Measurements from ENCODE around the gene SLC6A6.
"Not testable (repeated sequence)": the region's sequence is repeated elsewhere in the genome, so short reads cannot be mapped to it uniquely, and the experiment has no call there.

Gene SLC6A6

DNA sequence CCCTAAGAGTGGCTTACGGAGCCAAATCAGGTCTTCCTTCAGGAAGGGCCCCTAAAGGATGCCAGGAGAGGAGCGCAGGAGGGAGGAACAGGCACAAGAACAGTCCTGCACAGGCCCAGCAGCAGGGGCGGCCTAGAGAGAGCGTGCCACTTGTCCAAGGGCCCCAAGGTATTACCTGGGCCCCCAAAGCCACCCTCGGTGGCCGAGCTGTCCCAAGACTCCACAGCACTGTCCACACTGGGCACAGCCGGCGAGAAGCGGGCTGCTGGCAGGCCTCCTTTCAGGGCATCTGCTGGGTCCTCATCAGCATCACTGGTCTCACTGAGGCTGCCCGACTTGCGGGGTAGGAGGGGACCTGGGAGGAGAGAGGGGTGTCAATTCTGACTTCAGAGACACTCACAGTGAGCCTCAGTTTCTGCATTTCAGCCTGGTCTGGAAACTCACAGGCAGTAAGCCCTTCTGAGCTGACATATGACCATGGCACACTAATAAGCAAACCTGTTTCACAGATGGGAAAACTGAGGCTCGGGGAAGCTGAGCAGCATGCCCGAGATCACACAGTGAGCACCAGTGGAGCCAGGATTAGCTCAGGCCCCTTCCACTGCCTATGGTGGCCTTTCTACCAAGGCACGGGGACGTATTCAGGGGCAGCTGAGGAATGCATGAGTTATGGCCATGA lies 104.4 kb downstream of the SLC6A6 start:
- no peak for DNase-seq (ENCODE audit: low read depth in 2 of 2)

DNA sequence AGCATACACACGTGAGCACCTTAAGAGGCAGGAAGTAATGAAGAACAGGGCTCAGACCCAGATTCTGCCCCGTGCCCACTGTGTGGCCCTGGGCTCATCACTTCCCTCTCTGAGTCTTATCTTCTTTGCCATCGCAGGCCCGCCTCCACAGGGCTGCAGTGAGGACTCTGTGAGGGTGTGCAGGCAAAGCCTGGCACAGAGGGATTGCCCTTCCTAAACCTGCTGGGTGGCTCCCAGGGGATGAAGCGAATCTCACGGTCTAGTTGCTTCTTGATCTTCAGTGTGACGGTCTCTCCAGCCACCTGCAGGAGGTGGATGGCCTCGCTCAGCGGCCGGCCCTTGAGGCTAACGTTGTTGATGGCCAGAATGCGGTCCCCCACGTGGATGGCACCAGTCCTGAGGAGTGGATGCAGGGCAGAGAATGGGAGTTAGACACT lies 104.9 kb downstream of the SLC6A6 start:
- no peak for DNase-seq (ENCODE audit: low read depth in 2 of 2)

DNA sequence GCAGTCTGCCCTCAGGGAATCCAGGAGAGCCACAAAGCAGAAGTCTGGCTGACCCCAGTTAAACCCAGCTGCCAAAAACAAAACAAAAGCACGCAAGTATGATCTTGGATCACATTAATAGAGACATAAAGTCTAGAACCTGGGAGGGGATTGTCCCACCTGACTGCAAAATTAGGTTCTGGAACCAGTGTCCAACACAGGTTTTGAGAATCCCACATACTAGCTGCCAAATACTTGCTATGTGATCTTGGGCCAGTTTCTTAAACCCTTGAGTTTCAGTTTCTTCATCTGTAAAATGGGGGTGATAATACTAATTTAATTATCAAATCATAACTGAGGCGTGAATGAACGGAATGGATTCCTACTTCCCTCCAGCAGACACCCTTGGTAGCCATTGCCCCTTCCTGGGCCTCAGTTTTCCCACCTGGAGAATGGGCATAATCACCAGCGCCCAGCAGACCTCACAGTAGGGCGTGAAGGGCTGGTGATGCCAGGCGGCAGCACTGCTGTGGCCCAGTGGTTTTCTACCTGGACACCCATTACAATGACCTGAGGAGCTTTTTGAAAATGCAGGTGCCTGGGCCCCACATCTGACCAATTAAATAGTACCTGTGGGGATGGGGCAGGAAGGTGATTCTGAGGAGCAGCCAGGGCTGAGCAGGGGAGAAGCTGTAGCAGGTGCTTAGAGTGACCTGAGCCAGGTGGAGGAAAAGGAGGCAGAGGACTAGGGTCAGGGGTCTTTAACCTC lies 105.5 kb downstream of the SLC6A6 start:
- DNase-seq (ENCODE audit: low read depth in 2 of 2): no peak

DNA sequence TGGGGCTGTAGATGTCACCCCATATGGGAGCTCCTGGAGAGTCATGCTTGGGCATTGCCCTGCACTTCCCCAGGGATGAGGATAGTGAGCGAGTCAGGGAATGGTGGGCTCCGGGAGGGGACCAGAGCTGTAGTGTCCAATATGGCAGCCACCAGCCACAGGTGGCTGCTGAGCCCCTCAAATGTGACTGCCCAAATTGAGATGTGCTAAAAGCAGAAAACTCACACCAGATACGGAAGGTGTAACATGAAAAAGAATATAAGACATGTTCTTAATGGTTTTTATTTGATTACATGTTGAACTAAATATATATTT lies 106.1 kb downstream of the SLC6A6 start:
- no peak for DNase-seq (ENCODE audit: low read depth in 2 of 2)

DNA sequence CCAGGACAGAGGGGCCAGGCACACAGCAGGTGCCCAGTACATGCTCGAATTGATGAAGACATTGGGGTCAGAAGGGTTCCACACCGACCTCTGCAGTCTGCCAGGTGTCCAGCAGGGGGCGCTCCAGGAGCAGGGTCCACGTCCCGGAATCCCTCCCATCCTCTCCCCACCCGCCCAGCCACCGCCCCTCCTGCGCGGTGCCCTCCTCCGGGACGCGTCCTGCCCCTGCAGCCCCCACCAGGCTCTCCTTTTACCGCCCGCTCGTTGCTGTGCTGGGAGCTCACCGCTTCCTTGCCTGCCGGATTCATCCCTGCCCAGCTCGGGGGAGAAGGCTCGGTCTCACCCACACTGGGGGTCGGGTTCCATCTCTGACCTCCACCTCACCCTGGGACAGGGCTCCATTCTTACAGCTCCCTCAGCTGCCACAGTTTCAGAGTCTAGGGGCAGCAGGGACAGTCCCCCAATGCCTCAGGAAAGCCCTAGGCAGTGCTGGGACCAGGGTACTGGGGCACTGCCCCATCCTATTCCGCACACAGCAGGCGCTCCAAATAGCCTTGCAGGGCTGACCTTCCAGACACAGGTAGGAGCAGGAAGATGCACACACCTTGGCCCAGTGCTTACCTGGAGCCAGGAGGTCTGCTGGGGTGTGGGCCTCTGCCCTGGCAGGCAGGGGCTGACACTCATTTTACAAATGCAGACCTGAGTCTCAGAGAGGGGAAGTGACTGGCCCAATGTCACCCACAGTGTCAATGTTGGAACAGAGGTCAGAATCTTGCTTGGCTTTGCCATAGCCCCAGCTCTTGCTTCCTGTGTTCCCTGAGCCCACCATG lies 106.8 kb downstream of the SLC6A6 start:
- DNase-seq (ENCODE audit: low read depth in 2 of 2): peak; percentile 70 to 76

DNA sequence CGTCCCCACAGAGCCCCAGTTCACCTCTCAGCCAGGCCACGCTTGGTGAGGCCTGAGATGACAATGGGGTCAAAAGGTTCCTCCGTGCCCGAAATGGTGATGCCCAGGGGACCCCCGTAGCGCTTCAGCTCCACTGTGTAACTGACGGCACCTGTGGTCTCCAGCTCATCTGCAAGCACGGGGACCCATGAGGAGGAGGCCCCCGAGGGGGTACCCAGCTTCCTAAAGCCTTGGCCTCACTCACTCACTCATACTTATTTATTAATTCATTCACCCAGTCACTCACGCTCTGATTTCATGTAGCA lies 107.3 kb downstream of the SLC6A6 start:
- no peak for DNase-seq (ENCODE audit: low read depth in 2 of 2)

DNA sequence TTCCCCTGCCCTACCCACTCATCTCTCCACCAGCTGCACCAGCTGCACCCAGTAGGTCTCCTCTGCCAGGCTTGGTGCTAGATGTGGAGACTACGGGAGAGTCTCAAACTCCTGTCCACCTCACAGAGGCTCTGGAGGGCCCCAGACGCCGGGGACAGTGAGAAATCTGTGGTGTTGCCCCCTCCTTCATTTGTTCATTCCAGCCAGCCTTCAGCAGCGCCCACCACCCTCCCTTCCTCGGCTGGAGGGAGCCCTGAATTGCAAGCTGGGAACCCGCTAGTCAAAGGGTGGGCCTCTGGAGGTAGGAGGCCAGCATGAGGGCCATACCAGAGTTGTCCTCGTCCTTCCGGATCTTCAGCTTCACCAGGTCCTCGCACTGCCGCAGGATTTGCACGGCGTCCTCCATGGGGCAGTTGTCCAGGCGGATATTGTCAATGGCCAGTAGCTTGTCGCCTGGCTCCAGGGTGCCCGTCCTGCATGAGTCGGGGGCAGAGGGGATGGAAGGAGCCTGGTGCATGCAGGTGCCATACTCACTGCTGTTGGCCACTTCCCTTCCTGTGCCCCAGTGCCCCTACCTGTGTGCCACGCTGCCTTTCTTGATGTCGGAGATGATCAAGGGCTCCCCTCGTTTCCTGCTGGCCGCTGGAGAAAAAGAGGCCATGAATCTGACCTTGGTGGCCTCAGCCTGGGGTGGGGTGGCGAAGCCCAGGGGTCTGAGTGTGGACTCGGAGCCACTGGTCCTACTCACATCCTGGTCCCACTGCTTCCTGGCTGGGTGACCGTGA lies 108.6 kb downstream of the SLC6A6 start:
- DNase-seq (ENCODE audit: low read depth in 2 of 2): no peak

DNA sequence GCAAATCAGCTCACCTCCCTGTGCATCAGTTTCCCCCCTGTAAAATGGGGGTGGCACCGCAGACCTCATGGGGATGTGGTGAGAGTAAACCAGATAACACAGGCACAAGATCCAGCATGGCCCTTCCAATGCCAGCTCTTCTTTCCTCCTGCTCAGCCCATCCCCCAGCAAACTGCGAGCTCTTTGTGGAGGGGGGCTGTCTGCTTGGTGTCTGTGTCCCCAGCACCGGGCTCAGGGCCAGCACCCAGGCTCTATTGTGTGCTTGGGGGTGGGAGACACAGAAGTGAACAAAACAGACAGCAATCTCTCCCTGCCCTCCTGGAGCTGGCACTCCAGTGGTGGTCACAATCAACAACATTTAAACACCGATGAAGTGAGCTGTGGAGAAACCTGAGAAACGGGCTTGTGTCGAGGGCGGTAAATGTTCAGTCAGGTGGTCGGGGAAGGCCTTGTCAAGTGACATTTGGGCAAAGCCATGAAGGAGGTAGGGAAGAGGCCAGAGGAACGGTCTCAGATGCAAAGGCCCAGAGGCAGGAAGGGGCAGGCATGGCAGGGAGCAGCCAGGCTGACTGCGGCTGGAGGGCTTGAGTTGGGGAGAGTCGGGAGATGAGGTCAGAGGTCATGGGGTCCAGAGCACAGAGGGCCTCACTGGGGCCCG lies 109.3 kb downstream of the SLC6A6 start:
- no peak for DNase-seq (ENCODE audit: low read depth in 2 of 2)

DNA sequence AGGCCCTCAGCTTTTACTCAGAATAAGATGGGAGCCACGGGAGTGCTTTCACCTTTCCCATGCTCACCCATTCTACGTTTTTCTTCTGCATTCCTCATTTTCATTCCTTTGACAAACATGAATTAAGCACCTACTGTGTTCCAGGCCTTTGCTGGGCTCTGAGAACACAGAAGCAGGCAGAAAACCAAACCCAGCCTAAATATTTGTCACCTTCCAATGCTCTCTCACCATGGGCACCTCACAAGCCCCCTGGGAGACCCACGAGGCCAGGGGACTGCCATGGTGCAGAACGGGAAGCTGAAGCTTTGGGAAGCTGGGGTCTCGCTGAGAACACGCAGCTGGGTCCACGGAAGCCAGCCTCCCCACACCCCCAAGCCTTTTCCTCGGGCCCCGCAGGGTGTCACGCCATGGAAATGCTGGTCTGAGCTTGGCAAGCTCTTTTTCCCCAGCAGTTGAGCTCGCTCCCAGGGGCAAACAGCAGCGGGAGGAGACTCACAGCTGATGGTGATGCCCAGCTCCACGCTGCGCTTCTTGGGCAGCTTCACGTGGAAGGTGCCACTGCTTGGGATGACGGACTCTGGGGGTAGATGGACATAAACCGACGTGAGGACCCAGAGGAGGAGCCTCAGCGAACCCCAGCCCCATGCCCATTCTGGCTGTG lies 110.0 kb downstream of the SLC6A6 start:
- DNase-seq (ENCODE audit: low read depth in 2 of 2): no peak

DNA sequence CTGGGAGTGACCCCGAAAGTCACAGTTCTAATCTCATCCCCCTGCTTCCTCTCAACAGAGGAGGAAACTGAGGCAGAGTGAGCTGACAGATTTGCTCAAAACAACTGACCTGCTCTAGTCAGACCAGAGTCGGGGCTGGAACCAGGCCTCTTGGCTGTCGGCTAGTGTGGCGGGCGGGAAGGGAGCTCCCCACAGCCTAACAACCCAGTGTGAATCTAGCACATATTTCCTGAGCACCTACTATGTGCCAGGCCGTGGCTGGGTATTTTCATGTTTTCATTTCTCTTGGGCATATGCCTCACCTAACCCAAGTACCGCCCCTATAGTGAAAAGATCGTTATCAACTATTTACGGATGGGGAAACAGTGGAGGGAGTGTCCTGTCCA lies 110.5 kb downstream of the SLC6A6 start:
- no peak for DNase-seq (ENCODE audit: low read depth in 2 of 2)

DNA sequence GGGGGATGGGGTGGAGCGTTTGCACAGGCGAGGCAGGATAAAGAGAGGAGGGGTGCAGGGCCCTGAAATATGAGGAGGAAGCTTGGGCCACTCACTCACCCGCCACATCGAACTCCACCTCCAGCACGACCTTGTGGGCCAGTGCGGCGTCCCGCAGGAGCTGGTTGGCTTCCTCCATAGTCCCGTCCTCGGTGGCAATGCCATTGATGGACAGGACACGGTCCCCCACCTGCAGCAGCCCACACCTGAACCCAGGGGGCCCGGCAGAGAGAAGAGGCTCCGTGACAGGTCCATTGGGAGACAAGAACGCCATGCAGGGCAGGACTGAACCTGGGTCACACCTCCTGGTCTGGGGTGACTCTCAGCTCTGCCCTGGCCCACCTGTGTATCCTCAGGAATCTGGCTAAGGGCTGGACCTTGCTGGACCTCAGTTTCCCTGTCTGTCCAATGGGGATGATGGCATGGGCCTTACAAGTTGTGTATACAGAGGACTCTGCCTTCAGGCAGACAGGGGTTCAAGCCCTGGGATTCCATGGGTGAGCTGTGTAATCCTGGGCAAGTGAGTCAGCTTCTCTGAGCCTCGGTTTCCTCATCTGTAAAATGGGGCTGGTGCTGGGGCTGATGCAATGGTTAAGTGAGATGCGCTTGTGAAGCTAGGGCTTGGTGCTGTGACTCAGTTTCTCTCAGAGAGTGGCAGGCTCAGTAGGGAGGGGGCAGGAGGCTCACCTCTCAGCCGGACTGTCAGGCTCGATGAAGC lies 111.3 kb downstream of the SLC6A6 start:
- no peak for DNase-seq (ENCODE audit: low read depth in 2 of 2)

DNA sequence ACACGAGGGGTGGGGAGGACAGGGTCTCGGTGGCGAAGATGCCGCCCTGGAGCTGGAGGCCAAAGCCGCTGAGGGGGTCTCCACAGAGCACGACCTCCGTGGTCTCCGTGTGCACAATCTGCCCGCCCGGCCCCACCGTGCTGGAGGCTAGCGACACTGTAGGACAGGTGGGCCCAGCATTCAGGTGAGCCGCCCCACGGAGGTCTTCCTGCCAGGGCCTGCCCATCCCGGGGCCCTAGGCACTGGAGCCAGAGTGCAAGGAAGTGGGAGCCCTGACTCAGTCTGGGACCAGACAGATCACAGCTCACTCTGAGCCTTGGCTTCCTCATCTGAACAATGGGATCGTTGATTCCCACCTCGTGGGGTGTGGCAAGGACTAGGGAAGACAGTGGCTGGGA lies 111.9 kb downstream of the SLC6A6 start:
- no peak for DNase-seq (ENCODE audit: low read depth in 2 of 2)

DNA sequence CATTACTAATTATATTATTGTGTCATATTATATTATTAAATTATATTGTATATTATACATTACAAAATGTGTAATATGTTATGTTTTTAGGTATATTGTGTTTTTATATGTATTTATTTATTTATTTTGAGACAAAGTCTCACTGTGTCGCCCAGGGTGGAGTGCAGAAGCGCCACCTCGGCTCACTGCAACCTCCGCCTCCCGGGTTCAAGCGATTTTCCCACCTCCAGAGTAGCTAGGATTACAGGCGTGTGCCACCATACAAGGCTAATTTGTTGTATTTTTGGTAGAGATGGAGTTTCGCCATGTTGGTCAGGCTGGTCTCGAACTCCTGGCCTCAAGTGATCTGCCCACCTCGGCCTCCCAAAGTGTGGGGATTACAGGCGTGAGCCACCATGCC lies 113.1 kb downstream of the SLC6A6 start:
- DNase-seq (ENCODE audit: low read depth in 2 of 2): not testable (repeated sequence)

DNA sequence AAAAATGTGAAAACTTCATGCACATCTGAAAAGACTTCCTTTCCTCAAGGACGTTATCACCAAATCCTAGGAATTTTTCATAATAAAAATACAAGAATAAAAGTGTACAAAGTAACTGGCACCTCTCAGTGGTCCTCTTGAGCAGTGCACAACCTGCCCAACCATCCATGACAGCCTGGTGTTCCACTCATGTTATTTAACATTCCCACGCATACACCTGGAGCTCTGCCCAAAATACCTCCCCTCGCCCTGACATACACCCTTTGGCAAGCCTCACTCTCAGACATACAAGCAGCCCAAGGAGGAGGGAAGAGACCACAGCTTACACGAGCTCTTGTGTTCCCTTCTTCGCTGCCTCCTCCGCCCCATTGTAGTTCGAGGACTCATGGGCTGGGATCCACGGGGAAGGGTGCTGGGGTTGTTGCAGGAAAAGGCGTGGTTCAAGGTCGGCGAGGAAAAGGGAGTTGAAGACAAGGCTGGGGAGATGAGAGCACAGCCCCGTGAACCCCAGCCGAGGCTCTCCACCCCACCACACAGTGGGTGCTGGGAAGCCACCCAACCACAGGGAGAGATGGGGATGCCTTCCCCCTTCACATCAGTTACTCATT lies 114.4 kb downstream of the SLC6A6 start:
- no peak for DNase-seq (ENCODE audit: low read depth in 2 of 2)

DNA sequence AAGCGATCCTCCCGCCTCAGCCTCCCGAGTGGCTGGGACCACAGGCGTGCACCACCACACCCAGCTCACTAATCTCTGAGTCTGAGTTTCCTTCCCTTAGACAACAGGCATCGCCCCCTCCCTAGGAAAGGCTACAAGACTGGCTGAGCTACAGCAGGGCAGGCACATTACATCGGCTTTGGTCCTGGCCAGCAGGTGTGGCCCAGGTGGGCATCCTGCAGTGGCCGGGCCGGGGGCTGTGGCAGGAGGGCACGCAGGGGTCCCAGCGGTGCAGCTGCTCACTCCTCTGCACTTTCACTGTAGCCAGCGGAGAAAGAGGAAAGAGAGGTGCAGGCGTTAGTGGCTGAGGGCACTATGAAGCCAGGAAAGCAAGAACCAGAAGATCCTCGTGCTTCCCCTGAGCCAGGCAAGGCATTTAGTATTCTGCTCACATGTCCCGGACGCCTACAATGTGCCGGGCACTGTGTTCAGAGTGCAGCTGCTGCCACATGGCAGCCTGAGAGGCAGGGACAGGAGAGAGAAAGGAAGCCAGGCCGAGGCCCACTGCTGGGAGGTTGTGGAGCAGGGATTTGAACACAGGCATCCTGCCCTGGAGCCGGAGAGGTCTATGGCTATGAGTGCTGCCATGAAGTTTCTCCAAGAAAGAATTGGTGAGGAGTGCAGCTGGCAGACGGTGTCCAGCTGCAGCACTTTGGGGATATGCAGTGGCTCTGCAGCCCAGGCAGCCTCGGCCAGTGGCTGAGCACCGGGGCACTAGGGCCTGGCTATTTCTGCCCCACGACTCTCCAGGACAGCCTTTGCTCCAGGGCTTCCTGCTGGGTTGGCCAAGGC lies 115.4 kb downstream of the SLC6A6 start:
- no peak for DNase-seq (ENCODE audit: low read depth in 2 of 2)

DNA sequence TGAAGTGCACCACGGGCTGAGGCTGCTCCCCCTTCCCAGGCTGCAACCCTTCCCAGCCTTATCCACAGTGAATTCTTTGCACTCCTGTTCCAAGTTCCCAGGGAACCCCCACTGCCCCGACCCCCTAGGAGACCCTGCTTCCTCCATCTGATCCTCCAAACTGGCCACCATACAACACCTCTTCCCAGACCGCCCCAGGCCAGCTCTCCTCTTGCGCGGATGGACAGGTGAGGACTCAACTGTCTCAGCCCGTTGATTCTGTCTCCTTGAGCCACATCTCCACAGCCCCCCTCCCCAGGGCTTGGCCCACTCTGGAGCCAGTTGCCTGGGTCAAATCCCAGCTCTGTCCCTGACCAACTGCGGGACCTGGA lies 116.0 kb downstream of the SLC6A6 start:
- no peak for DNase-seq (ENCODE audit: low read depth in 2 of 2)

DNA sequence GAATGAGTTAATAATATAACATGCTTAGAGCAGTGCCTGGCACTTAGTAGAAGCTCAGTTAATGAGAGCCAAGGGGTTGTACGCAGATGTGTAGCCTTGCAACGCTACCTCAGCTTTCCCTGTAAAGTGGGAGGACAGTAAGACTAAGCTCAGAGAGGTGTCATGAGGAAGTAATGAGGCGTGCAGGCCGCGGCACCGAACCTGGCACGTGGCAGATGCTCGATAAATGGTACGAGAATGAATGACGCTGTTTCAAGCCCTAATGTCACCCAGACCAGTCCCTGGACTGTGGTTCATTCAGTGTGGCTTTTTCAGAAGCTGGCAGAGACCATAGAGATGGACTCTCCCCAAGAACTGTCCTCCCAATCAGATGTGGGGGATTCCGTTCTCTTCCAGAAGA lies 116.5 kb downstream of the SLC6A6 start:
- no peak for DNase-seq (ENCODE audit: low read depth in 2 of 2)

DNA sequence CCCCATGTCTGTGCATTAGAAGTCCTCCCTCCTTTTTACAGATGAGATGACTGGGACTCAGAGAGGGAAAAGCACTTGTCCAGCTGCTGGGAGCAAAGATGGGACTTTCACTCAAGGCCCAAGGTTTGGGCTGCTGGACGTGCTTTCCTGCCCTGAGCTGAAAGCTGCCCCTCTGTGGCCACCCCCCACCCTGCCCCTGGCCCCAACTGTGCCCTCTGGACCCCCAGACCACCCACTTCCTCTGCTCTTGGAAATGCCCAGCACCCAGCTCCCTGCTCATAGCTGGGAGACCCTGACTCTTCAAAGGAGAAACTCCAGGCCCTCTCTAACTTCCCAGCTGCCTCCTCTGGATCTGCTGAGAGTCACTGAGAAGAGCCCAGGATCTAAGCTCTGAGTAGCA lies 117.0 kb downstream of the SLC6A6 start:
- DNase-seq (ENCODE audit: low read depth in 2 of 2): no peak

DNA sequence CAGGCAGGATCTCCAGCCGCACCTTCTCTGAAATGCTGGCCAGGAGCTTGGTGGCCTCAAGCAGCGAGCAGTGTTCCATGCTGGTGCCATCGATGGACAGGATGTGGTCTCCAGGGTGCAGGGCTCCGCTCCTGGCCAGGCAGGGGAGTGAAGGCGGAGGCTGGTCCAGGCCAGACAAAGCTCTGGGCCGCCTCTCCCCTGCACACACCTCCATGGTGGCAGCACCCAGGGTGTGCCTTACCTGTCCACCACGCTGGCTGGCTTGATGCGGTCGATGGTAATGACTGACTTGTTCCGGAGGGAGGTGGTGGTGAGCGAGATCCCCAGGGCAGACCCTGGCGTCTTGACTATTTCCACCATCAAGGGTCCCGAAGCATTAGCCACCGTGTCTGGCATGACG lies 117.7 kb downstream of the SLC6A6 start:
- DNase-seq (ENCODE audit: low read depth in 2 of 2): no peak
